Fibroblast of gingiva (primary cell): ENCODE data around the gene CAMTA2.
"Not testable (repeated sequence)": the region's sequence is repeated elsewhere in the genome, so short reads cannot be mapped to it uniquely, and the experiment has no call there.

Experiments
- DNase-seq: peaks from one replicate; pipeline ENCODE4 v3.0.0-alpha.2; 2011; ENCODE audit warnings: low read depth

The CAMTA2 gene

GRCh38 chr17:4928881-4929280 lies 58.6 kb downstream of the CAMTA2 start:
- DNase-seq: no peak

DNA sequence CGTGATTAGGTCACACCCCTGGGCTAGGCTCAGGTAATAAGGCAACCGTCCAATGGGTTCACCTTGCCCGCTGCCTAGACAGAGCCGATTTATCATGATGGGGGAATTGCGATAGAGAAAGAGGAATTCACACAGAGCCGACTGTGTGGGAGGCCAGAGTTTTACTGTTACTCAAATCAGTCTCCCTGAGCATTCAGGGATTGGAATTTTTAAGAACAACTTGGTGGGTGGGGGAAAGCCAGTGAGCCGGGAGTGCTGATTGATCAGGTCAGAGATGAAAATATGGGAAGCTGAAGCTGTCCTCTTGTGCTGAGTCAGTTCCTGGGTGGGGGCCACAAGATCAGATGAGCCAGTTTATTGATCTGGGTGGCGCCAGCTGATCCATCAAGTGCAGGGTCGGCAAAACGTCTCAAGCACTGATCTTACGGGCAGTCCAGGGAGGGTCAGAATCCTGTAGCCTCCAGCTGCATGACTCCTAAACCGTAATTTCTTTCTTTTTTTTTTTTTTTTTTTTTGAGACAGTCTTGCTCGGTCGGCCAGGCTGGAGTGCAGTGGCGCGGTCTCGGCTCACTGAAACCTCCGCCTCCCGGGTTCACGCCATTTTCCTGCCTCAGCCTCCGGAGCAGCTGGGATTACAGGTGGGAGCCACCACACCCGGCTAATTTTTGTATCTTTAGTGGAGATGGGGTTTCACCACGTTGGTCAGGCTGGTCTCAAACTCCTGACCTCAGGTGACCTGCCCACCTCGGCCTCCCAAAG lies 60.7 kb downstream of the CAMTA2 start:
- not testable (repeated sequence) for DNase-seq

- DNase-seq: no peak
Measured at GRCh38 chr17:4921320-4921719, 66.2 kb downstream of the CAMTA2 start.

- peak; percentile 50 for DNase-seq
Measured at GRCh38 chr17:4920351-4921048, 67.0 kb downstream of the CAMTA2 start.

DNA sequence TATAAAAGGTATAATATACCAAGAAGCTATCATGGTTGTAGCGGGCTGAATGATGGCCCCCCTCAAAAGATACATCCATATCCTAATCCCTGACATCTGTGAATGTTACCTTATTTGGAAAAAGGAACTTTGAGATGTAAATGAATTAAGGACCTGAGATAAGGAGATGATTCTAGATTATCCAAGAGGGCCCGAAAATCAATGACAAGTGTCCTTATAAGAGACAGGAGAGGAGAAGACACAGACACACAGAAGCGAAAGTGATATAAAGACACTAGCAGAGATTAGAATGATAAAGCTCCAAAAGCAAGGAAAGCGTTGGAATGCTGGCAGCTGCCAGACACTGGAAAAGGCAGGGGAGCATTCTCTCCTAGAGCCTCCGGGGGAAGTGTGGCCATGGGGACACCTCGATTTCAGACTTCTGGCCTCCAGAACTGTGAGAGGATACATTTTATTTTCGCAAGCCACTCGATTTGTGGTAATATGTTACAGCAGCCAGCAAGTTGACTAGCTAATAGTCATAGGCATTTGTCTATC lies 67.9 kb downstream of the CAMTA2 start:
- no peak for DNase-seq
